Type B pancreatic cell (in vitro differentiated cells): Measurements from ENCODE around the gene CREBRF. TPM values are rescaled to one million over a fixed set of nuclear protein-coding genes. Genes with fewer than 3 reads are reported as not detected.

Source experiments
- DNase-seq: peaks from one replicate; pipeline ENCODE4 v3.0.0; 2021; ENCODE audit warnings: mixed read lengths; ENCODE audit not compliant: unreplicated experiment; ENCODE audit errors: extremely low spot score
- H3K27ac Mint-ChIP-seq: 2 replicates; pipeline ENCODE4 v1.8.0; 2021; ENCODE audit warnings: mild to moderate bottlenecking, mixed read lengths
- H3K27me3 Mint-ChIP-seq: 2 replicates; pipeline ENCODE4 v1.8.0; 2021; ENCODE audit warnings: mixed read lengths
- H3K36me3 Mint-ChIP-seq: 2 replicates; pipeline ENCODE4 v1.8.0; 2021; ENCODE audit warnings: mixed read lengths
- H3K4me1 Mint-ChIP-seq: one replicate; pipeline ENCODE4 v1.8.0; 2021; ENCODE audit warnings: mixed read lengths; ENCODE audit not compliant: unreplicated experiment
- H3K4me3 Mint-ChIP-seq: 2 replicates; pipeline ENCODE4 v1.8.0; 2021; ENCODE audit warnings: mild to moderate bottlenecking, mixed read lengths
- H3K9me3 Mint-ChIP-seq: 2 replicates; pipeline ENCODE4 v1.8.0; 2021; ENCODE audit warnings: mixed read lengths
- CTCF ChIP-seq: fragments of 200-600 bp; sonication (generic); conservative IDR thresholded peaks from 2 replicates; pipeline ENCODE4 v1.5.0; 2021; ENCODE audit warnings: antibody characterized with exemption, mild to moderate bottlenecking
- total RNA-seq: library from RNA; stranded (reverse); gene quantifications from 2 replicates; pipeline ENCODE4 v1.2.1, GENCODE V29; 2021; ENCODE audit warnings: low replicate concordance

The CREBRF gene
- total RNA-seq, 1 donor from 2014 or later = 11.9 TPM

DNA sequence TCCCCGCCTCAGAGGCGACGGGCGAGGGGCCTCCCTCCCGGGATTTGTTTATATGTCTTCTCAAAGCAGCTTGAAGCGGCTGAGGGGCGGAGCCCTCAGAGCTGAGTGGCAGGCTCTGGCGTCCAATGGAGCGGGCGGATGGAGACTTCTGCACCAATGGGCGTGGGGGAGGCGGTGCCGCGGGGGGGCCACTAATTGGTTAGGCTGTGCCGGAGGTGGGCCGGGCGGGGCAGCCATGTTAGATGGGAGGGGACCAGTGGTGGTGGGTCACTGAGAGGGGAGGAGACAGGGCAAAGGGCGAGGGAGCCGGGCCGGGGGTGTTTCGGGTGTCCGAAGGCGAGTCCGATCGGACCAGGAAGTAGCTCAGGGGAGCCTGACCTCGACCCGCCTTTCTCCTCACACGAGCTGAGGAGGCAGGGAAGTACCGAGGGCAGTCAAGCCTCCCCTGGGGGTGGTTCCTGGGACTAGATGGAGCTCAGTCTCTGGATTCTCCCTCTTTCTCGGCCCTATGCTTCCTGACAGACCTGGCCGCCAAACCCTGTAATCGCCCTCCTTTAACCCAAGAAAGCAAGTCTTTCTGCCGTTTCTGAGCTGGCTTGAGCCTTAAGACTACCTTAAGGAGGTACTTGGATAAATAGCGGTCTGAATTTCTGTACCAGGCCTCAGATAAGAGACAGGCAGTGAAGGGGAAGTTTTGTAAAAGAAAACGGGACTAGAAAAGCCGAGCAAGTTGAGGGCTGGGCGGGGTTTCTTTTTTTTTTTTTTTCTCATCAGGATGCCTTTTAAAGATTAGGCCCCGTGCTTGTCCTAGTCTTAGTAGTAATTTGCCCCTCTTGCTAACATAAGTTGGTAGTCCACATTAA is 1.1 kb downstream of the CREBRF start:
- Mint-ChIP-seq H3K27me3 (no peaks in the 10 kb centered on the region), H3K4me1 (peaks cover 18% of the 10 kb centered on the region), H3K9me3 (no peaks in the 10 kb centered on the region), H3K4me3 (peak overlapping the region; percentile 96), H3K27ac (peak overlapping the region; percentile 95), H3K36me3 (no peaks in the 10 kb centered on the region)
- DNase-seq = peak; percentile 98
- no peak for TF ChIP-seq CTCF

- Mint-ChIP-seq H3K36me3 (no peaks in the 10 kb centered on the region), H3K27me3 (no peaks in the 10 kb centered on the region), H3K27ac (peak overlapping the region; percentile 17), H3K4me3 (no peak overlapping the region), H3K4me1 (peaks cover 18% of the 10 kb centered on the region), H3K9me3 (no peaks in the 10 kb centered on the region)
- no peak for DNase-seq
- TF ChIP-seq CTCF = no peak
Measured at GRCh38 chr5:173062141-173062540, 6.0 kb downstream of the CREBRF start.

GRCh38 chr5:173065155-173065554 is 9.0 kb downstream of the CREBRF start:
- Mint-ChIP-seq H3K4me1 (peaks cover 13% of the 10 kb centered on the region), H3K27me3 (no peaks in the 10 kb centered on the region), H3K4me3 (no peak overlapping the region), H3K27ac (no peak overlapping the region), H3K36me3 (no peaks in the 10 kb centered on the region), H3K9me3 (no peaks in the 10 kb centered on the region)
- DNase-seq = no peak
- no peak for TF ChIP-seq CTCF

GRCh38 chr5:173069671-173070070 is 13.5 kb downstream of the CREBRF start:
- Mint-ChIP-seq H3K36me3 (no peaks in the 10 kb centered on the region), H3K9me3 (no peaks in the 10 kb centered on the region), H3K4me1 (peaks cover 4% of the 10 kb centered on the region), H3K27me3 (no peaks in the 10 kb centered on the region), H3K27ac (no peak overlapping the region), H3K4me3 (no peak overlapping the region)
- DNase-seq = no peak
- TF ChIP-seq CTCF = no peak

DNA sequence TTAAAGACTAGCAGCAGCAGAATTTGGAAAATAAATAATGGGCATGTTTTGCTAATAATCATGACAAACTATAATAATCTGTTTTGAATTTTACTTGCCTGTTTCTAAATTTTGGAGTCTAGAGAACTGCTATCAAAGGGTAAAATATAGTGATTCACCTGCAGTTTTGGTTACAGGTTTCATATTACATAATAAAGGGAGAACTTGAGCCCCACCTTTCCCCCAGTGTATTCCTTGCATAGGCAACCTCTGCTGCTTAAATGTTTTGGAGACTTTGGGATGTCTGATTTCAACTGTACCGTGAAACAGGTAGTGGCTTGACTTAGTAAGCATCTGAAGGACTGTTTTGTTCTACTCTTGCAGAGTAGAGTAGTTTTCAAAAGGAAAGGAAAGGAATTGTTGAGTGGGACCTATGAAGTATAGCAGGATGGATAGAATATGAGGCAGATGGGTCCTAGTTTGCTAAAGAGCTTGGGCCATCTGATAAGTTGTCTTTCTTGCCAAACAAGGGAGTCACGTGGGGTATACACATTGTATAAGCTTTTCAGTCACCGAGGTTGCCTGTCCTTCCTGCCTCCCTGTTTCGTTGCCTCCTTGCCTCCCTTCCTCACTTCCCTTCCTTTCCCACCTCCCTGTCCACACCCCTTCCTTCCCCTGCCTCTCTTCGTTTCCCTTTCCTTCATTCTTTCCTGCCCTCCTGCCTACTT is 19.1 kb downstream of the CREBRF start:
- H3K9me3 Mint-ChIP-seq = no peaks in the 10 kb centered on the region
- peak overlapping the region; percentile 11 for H3K27ac Mint-ChIP-seq
- no peak for DNase-seq
- peaks cover 7% of the 10 kb centered on the region for H3K4me1 Mint-ChIP-seq
- no peaks in the 10 kb centered on the region for H3K27me3 Mint-ChIP-seq
- no peak overlapping the region for H3K4me3 Mint-ChIP-seq
- no peak for TF ChIP-seq CTCF
- H3K36me3 Mint-ChIP-seq = peaks cover 8% of the 10 kb centered on the region
